Thyroid gland (tissue), 4 donors: ENCODE results near the gene GBE1.

Experiments used
- CTCF ChIP-seq, 6 experiments: fragments of 200-600 bp in 3 of 6; fragments of 450-650 bp in 3 of 6; sonication (generic) in 3 of 6; IDR thresholded peaks; one replicate each; pipeline ENCODE4 v1.5.1; 2016 to 2019; ENCODE audit warnings: antibody characterized with exemption in 6 of 6, mild to moderate bottlenecking in 2 of 6, inconsistent platforms in 1 of 6, moderate library complexity in 1 of 6
- POLR2A ChIP-seq, 2 donors: fragments of 450-650 bp; IDR thresholded peaks; one replicate each; pipeline ENCODE4 v1.6.1; 2017; ENCODE audit warnings: antibody characterized with exemption in 2 of 2, mild to moderate bottlenecking in 2 of 2, moderate library complexity in 1 of 2

- TF ChIP-seq POLR2A (IDR thresholded peaks at IDR 0.05) (no peak), CTCF (IDR thresholded peaks at IDR 0.05) (no peak)
Observed at GRCh38 chr3:81624756-81625155, 136.7 kb downstream of the GBE1 start.
